Prostate gland (tissue), 2 donors: ENCODE results near the gene KLF5.

ENCODE experiments used
- POLR2A ChIP-seq: fragments of 450-650 bp; IDR thresholded peaks from one replicate; pipeline ENCODE4 v1.6.1; 2016; ENCODE audit warnings: antibody characterized with exemption, mild to moderate bottlenecking
- POLR2AphosphoS5 ChIP-seq: sonication (generic); formaldehyde crosslinking; IDR thresholded peaks from one replicate; pipeline ENCODE4 v1.6.1; 2017; ENCODE audit warnings: antibody characterized with exemption
- TF ChIP-seq, protein P1 (sequence below), 4 experiments: fragments of 200-600 bp in 2 of 4; fragments of 450-650 bp in 2 of 4; sonication (generic) in 2 of 4; IDR thresholded peaks; 1 replicate in 3 of 4; 2 replicates in 1 of 4; pipeline ENCODE4 v1.5.1; 2016 to 2019; ENCODE audit warnings: antibody characterized with exemption in 4 of 4, mild to moderate bottlenecking in 2 of 4, moderate library complexity in 2 of 4

DNA sequence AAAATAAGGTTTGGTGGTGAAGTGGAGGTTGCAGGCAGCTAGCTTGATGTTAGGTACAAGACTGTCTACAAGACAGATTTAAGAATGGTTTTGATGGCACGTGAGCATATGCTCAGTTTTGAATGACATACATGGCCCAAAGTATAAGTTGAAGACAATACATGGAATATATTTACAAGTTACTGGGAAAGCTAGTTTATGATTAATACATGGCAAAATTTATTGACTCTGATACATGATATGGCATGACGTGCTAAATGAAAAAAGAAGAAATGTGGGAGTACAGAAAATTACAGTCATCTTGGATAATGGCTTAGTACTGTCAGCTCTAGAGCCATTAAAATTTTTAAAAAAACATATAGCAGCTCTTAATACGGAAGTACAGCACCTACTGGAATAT, 4.4 kb downstream of the KLF5 start:
- TF ChIP-seq, protein P1, sequence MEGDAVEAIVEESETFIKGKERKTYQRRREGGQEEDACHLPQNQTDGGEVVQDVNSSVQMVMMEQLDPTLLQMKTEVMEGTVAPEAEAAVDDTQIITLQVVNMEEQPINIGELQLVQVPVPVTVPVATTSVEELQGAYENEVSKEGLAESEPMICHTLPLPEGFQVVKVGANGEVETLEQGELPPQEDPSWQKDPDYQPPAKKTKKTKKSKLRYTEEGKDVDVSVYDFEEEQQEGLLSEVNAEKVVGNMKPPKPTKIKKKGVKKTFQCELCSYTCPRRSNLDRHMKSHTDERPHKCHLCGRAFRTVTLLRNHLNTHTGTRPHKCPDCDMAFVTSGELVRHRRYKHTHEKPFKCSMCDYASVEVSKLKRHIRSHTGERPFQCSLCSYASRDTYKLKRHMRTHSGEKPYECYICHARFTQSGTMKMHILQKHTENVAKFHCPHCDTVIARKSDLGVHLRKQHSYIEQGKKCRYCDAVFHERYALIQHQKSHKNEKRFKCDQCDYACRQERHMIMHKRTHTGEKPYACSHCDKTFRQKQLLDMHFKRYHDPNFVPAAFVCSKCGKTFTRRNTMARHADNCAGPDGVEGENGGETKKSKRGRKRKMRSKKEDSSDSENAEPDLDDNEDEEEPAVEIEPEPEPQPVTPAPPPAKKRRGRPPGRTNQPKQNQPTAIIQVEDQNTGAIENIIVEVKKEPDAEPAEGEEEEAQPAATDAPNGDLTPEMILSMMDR (IDR thresholded peaks at IDR 0.05): no peak
- no peak for TF ChIP-seq POLR2A
- TF ChIP-seq POLR2AphosphoS5: no peak
